ENCODE data around the gene FAM107A.

GRCh38 chr3:58514405-58514804 lies 62.8 kb downstream of the FAM107A start:
- no peak for TF ChIP-seq POLR2AphosphoS5 (IDR thresholded peaks at IDR 0.05; ENCODE audit: borderline replicate concordance, low read depth, low read length)
- TF ChIP-seq EZH2 (IDR thresholded peaks at IDR 0.05), result no peak
- TF ChIP-seq FOXP2 (optimal IDR thresholded peaks at IDR 0.05; ENCODE audit: control extremely low read depth, extremely low read length, insufficient read depth), result no peak

All from SK-N-MC (cell line).